A673 (cell line): ENCODE results near the gene RASGRP1. TPM values are rescaled to one million over a fixed set of nuclear protein-coding genes. Genes with fewer than 3 reads are reported as not detected.

ENCODE experiments used
- BruUV-seq: library from RNA; stranded (reverse); fragments of 400-500 nt; replicated peaks from 2 replicates; lab custom pipeline; 2021; lab: Mats Ljungman, UMichigan
- CTCF ChIA-PET: fragments of 300-600 bp; sonication (Branson Sonifier 250); formaldehyde crosslinking; loops from one replicate; lab custom pipeline; 2022; ENCODE audit warnings: antibody characterized with exemption; lab: Charles Lee
- POLR2A ChIA-PET: fragments of 300-600 bp; sonication (Branson Sonifier 250); formaldehyde crosslinking; loops from one replicate; lab custom pipeline; 2022; ENCODE audit warnings: antibody characterized with exemption; ENCODE audit not compliant: low non-redundant PET; lab: Charles Lee
- DNase-seq: peaks from one replicate; pipeline ENCODE4 v3.0.0-alpha.2; 2015; ENCODE audit warnings: low spot score
- H3K27ac ChIP-seq: fragments of 200-600 bp; sonication (generic); 2 replicates; pipeline ENCODE4 v1.5.1; 2016; ENCODE audit warnings: mixed run types, low read depth, mild to moderate bottlenecking, mixed read lengths, antibody characterized with exemption, low read length; ENCODE audit not compliant: poor library complexity, severe bottlenecking
- H3K27me3 ChIP-seq: fragments of 200-600 bp; sonication (generic); replicated peaks from 2 replicates; pipeline ENCODE4 v1.6.1; 2017; ENCODE audit warnings: mixed run types, low read depth, mild to moderate bottlenecking, mixed read lengths, antibody characterized with exemption, low read length; ENCODE audit not compliant: insufficient read depth, poor library complexity
- H3K36me3 ChIP-seq: fragments of 200-600 bp; sonication (generic); 2 replicates; pipeline ENCODE4 v1.6.1; 2016; ENCODE audit warnings: mixed run types, mild to moderate bottlenecking, mixed read lengths, antibody characterized with exemption, low read length; ENCODE audit not compliant: insufficient read depth, poor library complexity, severe bottlenecking
- H3K4me1 ChIP-seq: fragments of 200-600 bp; sonication (generic); 2 replicates; pipeline ENCODE4 v1.6.1; 2017; ENCODE audit warnings: mixed run types, mild to moderate bottlenecking, mixed read lengths, antibody characterized with exemption, low read length; ENCODE audit not compliant: insufficient read depth, poor library complexity, severe bottlenecking
- H3K4me3 ChIP-seq: fragments of 200-600 bp; sonication (generic); 2 replicates; pipeline ENCODE4 v1.5.1; 2016; ENCODE audit warnings: low read depth, mixed run types, mild to moderate bottlenecking, mixed read lengths, low read length; ENCODE audit not compliant: poor library complexity, severe bottlenecking
- H3K9me3 ChIP-seq: fragments of 200-600 bp; sonication (generic); 2 replicates; pipeline ENCODE4 v1.6.1; 2016; ENCODE audit warnings: mixed run types, low read depth, mild to moderate bottlenecking, mixed read lengths, antibody characterized with exemption, low read length; ENCODE audit not compliant: poor library complexity, severe bottlenecking
- CTCF ChIP-seq: fragments of 300-800, 200-600 bp; sonication (generic); conservative IDR thresholded peaks from 2 replicates; pipeline ENCODE4 v1.5.1; 2017; ENCODE audit warnings: low read depth, mild to moderate bottlenecking, antibody characterized with exemption, low read length, moderate library complexity, mixed read lengths
- EZH2 ChIP-seq: fragments of 200-600 bp; sonication (generic); IDR thresholded peaks from 2 replicates; pipeline ENCODE4 v1.6.1; 2017; ENCODE audit warnings: borderline replicate concordance, low read depth, mild to moderate bottlenecking, mixed read lengths, antibody characterized with exemption, low read length; ENCODE audit not compliant: poor library complexity, severe bottlenecking
- intact Hi-C: fragments of 100-400 bp; cut with micrococcal nuclease; formaldehyde crosslinking; loops from one replicate; pipeline ENCODE4 v1.10.0; 2022; ENCODE audit not compliant: unreplicated experiment
- total RNA-seq: library from RNA; stranded (reverse); gene quantifications from 2 replicates; pipeline ENCODE4 v1.2.3, GENCODE V29; 2021

RASGRP1 gene
- total RNA-seq, 1 experiment from 2014 or later: not detected

GRCh38 chr15:38522922-38523321 is 41.7 kb downstream of the RASGRP1 start:
- intact Hi-C loops: no loop called here
- Histone ChIP-seq H3K27ac (no peak overlapping the region), H3K36me3 (no peaks in the 10 kb centered on the region), H3K4me1 (no peaks in the 10 kb centered on the region), H3K4me3 (no peak overlapping the region), H3K9me3 (no peaks in the 10 kb centered on the region), H3K27me3 (peaks cover 25% of the 10 kb centered on the region)
- BruUV-seq: no TSS peak
- TF ChIP-seq CTCF (no peak), EZH2 (no peak)
- DNase-seq: no peak
- POLR2A ChIA-PET: no interaction called here
- CTCF ChIA-PET: no interaction called here

- intact Hi-C loops: no loop called here
- Histone ChIP-seq H3K36me3 (no peaks in the 10 kb centered on the region), H3K27me3 (peaks cover 30% of the 10 kb centered on the region), H3K4me3 (no peak overlapping the region), H3K4me1 (no peaks in the 10 kb centered on the region), H3K9me3 (no peaks in the 10 kb centered on the region), H3K27ac (no peak overlapping the region)
- POLR2A ChIA-PET: no interaction called here
- CTCF ChIA-PET: no interaction called here
- BruUV-seq: no TSS peak
- DNase-seq: no peak
- no peak for TF ChIP-seq EZH2
- TF ChIP-seq CTCF: no peak
Measured at GRCh38 chr15:38521316-38521715, 43.3 kb downstream of the RASGRP1 start.

DNA sequence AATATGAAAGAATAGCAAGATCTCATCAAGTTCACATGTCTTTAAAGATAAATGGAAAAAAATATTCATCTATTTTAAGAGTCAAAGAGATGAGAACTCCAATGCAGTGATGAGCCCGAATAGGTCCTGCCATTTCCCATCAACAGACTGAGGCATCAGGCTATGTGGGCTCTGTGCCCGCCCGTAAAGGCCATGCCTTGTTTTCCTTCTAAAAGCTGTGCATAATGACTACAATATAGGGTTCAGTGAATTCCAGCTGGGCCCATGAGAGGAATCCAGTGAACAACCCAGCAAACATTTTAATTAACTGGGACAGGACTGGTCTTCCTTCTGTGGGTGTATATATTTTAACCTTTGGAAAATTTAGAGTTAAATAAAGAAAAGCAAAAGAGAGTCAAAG is 44.6 kb downstream of the RASGRP1 start:
- H3K27ac ChIP-seq: no peak overlapping the region
- CTCF ChIA-PET: no interaction called here
- H3K4me1 ChIP-seq: no peaks in the 10 kb centered on the region
- no TSS peak for BruUV-seq
- POLR2A ChIA-PET: no interaction called here
- peaks cover 30% of the 10 kb centered on the region for H3K27me3 ChIP-seq
- H3K36me3 ChIP-seq: no peaks in the 10 kb centered on the region
- intact Hi-C loops: no loop called here
- DNase-seq: no peak
- no peaks in the 10 kb centered on the region for H3K9me3 ChIP-seq
- TF ChIP-seq CTCF: no peak
- no peak for TF ChIP-seq EZH2
- H3K4me3 ChIP-seq: no peak overlapping the region
